H1 (cell line): ENCODE data around the gene CCT3. TPM values are rescaled to one million over a fixed set of nuclear protein-coding genes. Genes with fewer than 3 reads are reported as not detected.

Source experiments
- CTCF ChIA-PET: fragments of 300-600 bp; sonication (Branson Sonifier 250); formaldehyde crosslinking; loops from one replicate; lab custom pipeline; 2021; ENCODE audit not compliant: partially characterized antibody; lab: Charles Lee
- POLR2A ChIA-PET: fragments of 300-600 bp; sonication (Branson Sonifier 250); formaldehyde crosslinking; loops from one replicate; lab custom pipeline; 2021; ENCODE audit warnings: inconsistent platforms; ENCODE audit not compliant: partially characterized antibody; lab: Charles Lee
- DNase-seq, 2 experiments: peaks; one replicate each; pipeline versions ENCODE4 v3.0.0 to v3.0.0-alpha.2; 2010 to 2022; ENCODE audit warnings: low spot score in 2 of 2, low read depth in 1 of 2, mixed read lengths in 1 of 2
- FAIRE-seq: peaks from 2 replicates; lab custom pipeline; 2011; peaks lifted over from hg19 to GRCh38; lab: Jason Lieb, UNC
- H2AFZ ChIP-seq: 2 replicates; pipeline ENCODE4 v1.8.1; 2012; ENCODE audit warnings: low read length, inconsistent platforms
- H2AK5ac ChIP-seq: 2 replicates; pipeline ENCODE4 v1.6.1; 2013; ENCODE audit warnings: low read depth, low read length
- H2BK120ac ChIP-seq: replicated peaks from 2 replicates; pipeline ENCODE3; 2013; ENCODE audit warnings: low read depth, low read length, inconsistent platforms
- H2BK12ac ChIP-seq: 2 replicates; pipeline ENCODE4 v1.6.1; 2013; ENCODE audit warnings: low read depth, low read length
- H2BK15ac ChIP-seq: 2 replicates; pipeline ENCODE4 v1.6.1; 2013; ENCODE audit warnings: low read length
- H2BK20ac ChIP-seq: 2 replicates; pipeline ENCODE4 v1.6.1; 2013; ENCODE audit warnings: low read length
- H2BK5ac ChIP-seq: 2 replicates; pipeline ENCODE4 v1.6.1; 2013; ENCODE audit warnings: low read depth, low read length
- H3K14ac ChIP-seq: 2 replicates; pipeline ENCODE4 v1.6.1; 2013; ENCODE audit warnings: inconsistent platforms; ENCODE audit not compliant: insufficient read length
- H3K18ac ChIP-seq: 2 replicates; pipeline ENCODE4 v1.6.1; 2013; ENCODE audit warnings: low read length; ENCODE audit errors: extremely low read depth
- H3K23ac ChIP-seq: 2 replicates; pipeline ENCODE4 v1.6.1; 2013; ENCODE audit warnings: inconsistent platforms; ENCODE audit not compliant: insufficient read length
- H3K23me2 ChIP-seq: 2 replicates; pipeline ENCODE4 v1.6.1; 2013; ENCODE audit warnings: low read depth, low read length
- H3K27ac ChIP-seq: 2 replicates; pipeline ENCODE4 v1.6.1; 2011; ENCODE audit warnings: low read depth, low read length, inconsistent platforms
- H3K27me3 ChIP-seq, 4 experiments: replicated peaks in 1 of 4; 1 replicate in 1 of 4; 2 replicates in 3 of 4; pipeline versions ENCODE4 v1.6.1 to v1.8.1; 2011 to 2013; ENCODE audit warnings: low read length in 3 of 4, mild to moderate bottlenecking in 3 of 4, inconsistent platforms in 2 of 4, mixed read lengths in 2 of 4, moderate library complexity in 1 of 4; ENCODE audit not compliant: control insufficient read depth in 3 of 4, insufficient read depth in 3 of 4; ENCODE audit errors: extremely low read depth in 1 of 4
- H3K36me3 ChIP-seq, 4 experiments: 2 replicates each; pipeline versions ENCODE4 v1.6.1 to v1.8.1; 2011 to 2013; ENCODE audit warnings: mild to moderate bottlenecking in 4 of 4, low read length in 3 of 4, moderate library complexity in 2 of 4, control low read depth in 1 of 4, inconsistent platforms in 1 of 4; ENCODE audit not compliant: insufficient read depth in 4 of 4, control insufficient read depth in 2 of 4
- H3K4ac ChIP-seq: replicated peaks from 2 replicates; pipeline ENCODE3; 2013; ENCODE audit warnings: low read length, low read depth, mixed read lengths, inconsistent platforms; ENCODE audit not compliant: insufficient read length
- H3K4me1 ChIP-seq, 4 experiments: replicated peaks in 1 of 4; 1 replicate in 1 of 4; 2 replicates in 3 of 4; pipeline versions ENCODE4 v1.6.1 to v1.8.1; 2011 to 2013; ENCODE audit warnings: low read length in 3 of 4, inconsistent platforms in 2 of 4, mixed read lengths in 1 of 4; ENCODE audit not compliant: insufficient read depth in 4 of 4, control insufficient read depth in 3 of 4
- H3K4me2 ChIP-seq, 2 experiments: 2 replicates each; pipeline versions ENCODE4 v1.6.1 to v1.8.1; 2011 to 2013; ENCODE audit warnings: low read depth in 2 of 2, low read length in 2 of 2, control low read depth in 1 of 2, inconsistent platforms in 1 of 2, mild to moderate bottlenecking in 1 of 2; ENCODE audit not compliant: insufficient read depth in 1 of 2
- H3K4me3 ChIP-seq, 4 experiments: fragments of 200-600, 300-600 bp in 1 of 4; sonication (generic), shearing (Covaris generic), sonication (Bioruptor Twin) in 1 of 4; 2 replicates each; pipeline versions ENCODE4 v1.5.1 to v1.8.1; 2011 to 2016; ENCODE audit warnings: low read length in 4 of 4, low read depth in 3 of 4, control low read depth in 2 of 4, inconsistent platforms in 2 of 4, mild to moderate bottlenecking in 2 of 4, mixed read lengths in 1 of 4, moderate library complexity in 1 of 4; ENCODE audit not compliant: insufficient read depth in 2 of 4; ENCODE audit errors: extremely low read depth in 1 of 4
- H3K56ac ChIP-seq: replicated peaks from 2 replicates; pipeline ENCODE3; 2013; ENCODE audit warnings: low read depth, mild to moderate bottlenecking, mixed read lengths, low read length, inconsistent platforms; ENCODE audit not compliant: insufficient read length
- H3K79me1 ChIP-seq: 2 replicates; pipeline ENCODE4 v1.6.1; 2013; ENCODE audit warnings: low read depth, low read length, control low read depth
- H3K79me2 ChIP-seq, 2 experiments: 2 replicates each; pipeline versions ENCODE4 v1.6.1 to v1.8.1; 2012 to 2013; ENCODE audit warnings: low read length in 2 of 2, mild to moderate bottlenecking in 2 of 2, inconsistent platforms in 1 of 2; ENCODE audit not compliant: insufficient read depth in 2 of 2, control insufficient read depth in 1 of 2
- H3K9ac ChIP-seq, 4 experiments: replicated peaks in 1 of 4; 1 replicate in 1 of 4; 2 replicates in 3 of 4; pipeline versions ENCODE4 v1.6.1 to v1.8.1; 2011 to 2013; ENCODE audit warnings: low read depth in 3 of 4, low read length in 3 of 4, control low read depth in 2 of 4, mild to moderate bottlenecking in 2 of 4, moderate library complexity in 2 of 4, inconsistent platforms in 1 of 4; ENCODE audit errors: extremely low read depth in 1 of 4
- H3K9me3 ChIP-seq, 2 experiments: 2 replicates each; pipeline versions ENCODE4 v1.6.1 to v1.8.1; 2012 to 2013; ENCODE audit warnings: mild to moderate bottlenecking in 2 of 2, moderate library complexity in 2 of 2, control low read depth in 1 of 2, inconsistent platforms in 1 of 2, low read depth in 1 of 2, low read length in 1 of 2, mixed read lengths in 1 of 2; ENCODE audit not compliant: insufficient read depth in 2 of 2
- H4K20me1 ChIP-seq, 2 experiments: replicated peaks in 1 of 2; 2 replicates each; pipeline versions ENCODE3 to v1.8.1; 2011 to 2013; ENCODE audit warnings: inconsistent platforms in 2 of 2, low read length in 2 of 2, mild to moderate bottlenecking in 1 of 2; ENCODE audit not compliant: insufficient read depth in 2 of 2, control insufficient read depth in 1 of 2
- H4K5ac ChIP-seq: 2 replicates; pipeline ENCODE4 v1.6.1; 2013; ENCODE audit warnings: low read length, low read depth, mixed read lengths, inconsistent platforms; ENCODE audit not compliant: insufficient read length
- H4K8ac ChIP-seq: 2 replicates; pipeline ENCODE4 v1.8.0; 2013; ENCODE audit warnings: mild to moderate bottlenecking, moderate library complexity, low read length, inconsistent platforms; ENCODE audit not compliant: insufficient read depth; ENCODE audit errors: extremely low read depth
- H4K91ac ChIP-seq: replicated peaks from 2 replicates; pipeline ENCODE3; 2013; ENCODE audit warnings: low read length, mixed read lengths, inconsistent platforms; ENCODE audit not compliant: insufficient read length
- BCL11A ChIP-seq, 2 experiments: IDR thresholded peaks; one replicate each; pipeline ENCODE4 v1.6.1; 2011; ENCODE audit warnings: low read depth in 2 of 2, low read length in 2 of 2, mild to moderate bottlenecking in 2 of 2
- CHD2 ChIP-seq: IDR thresholded peaks from 2 replicates; pipeline ENCODE4 v1.6.1; 2012; ENCODE audit warnings: low read length, improper control_type of control experiment
- GABPA ChIP-seq: IDR thresholded peaks from 2 replicates; pipeline ENCODE4 v1.6.1; 2011; ENCODE audit warnings: mild to moderate bottlenecking, low read length, moderate library complexity, borderline replicate concordance; ENCODE audit not compliant: insufficient read depth
- JUND ChIP-seq: IDR thresholded peaks from 2 replicates; pipeline ENCODE4 v1.6.1; 2011; ENCODE audit warnings: mild to moderate bottlenecking, improper control_type of control experiment, low read length
- POLR2A ChIP-seq, 2 experiments: IDR thresholded peaks; 1 replicate in 1 of 2; 2 replicates in 1 of 2; pipeline ENCODE4 v1.6.1; 2011; ENCODE audit warnings: low read depth in 2 of 2, low read length in 2 of 2, mild to moderate bottlenecking in 2 of 2; ENCODE audit errors: control extremely low read depth in 1 of 2
- WGBS, 2 experiments: shearing (Covaris generic) in 1 of 2; methylation state at CpG; one replicate each; pipeline versions ENCODE4 v1.1.6 to v1.1.7; 2013 to 2015; ENCODE audit warnings: low lambda C conversion rate in 2 of 2, mixed read lengths in 2 of 2, inconsistent platforms in 1 of 2, low coverage in 1 of 2, missing lambda C conversion rate in 1 of 2; ENCODE audit not compliant: insufficient replicate concordance in 2 of 2, insufficient coverage in 1 of 2, insufficient read length in 1 of 2; ENCODE audit errors: extremely low coverage in 1 of 2, missing lambda C conversion rate in 1 of 2; 5-methylcytosine and 5-hydroxymethylcytosine counted together
- polyA plus RNA-seq, 7 experiments: library from polyadenylated mRNA; depleted of rRNA in 3 of 7; stranded (reverse) in 5 of 7; unstranded in 2 of 7; fragments of >200 nt in 5 of 7; fragments of 200-250 nt in 2 of 7; gene quantifications; 1 replicate in 5 of 7; 2 replicates in 1 of 7; 4 replicates in 1 of 7; pipeline versions ENCODE4 v1.2.1 to v1.2.3, GENCODE V29; 2011 to 2013; ENCODE audit warnings: missing spikeins in 2 of 7, mixed read lengths in 2 of 7
- total RNA-seq: library from RNA; stranded (reverse); fragmentation: NEBNext Ultra II Directional; extraction: Animal tissue kit (Norgen Biotek cat#: 25700); gene quantifications from 2 replicates; pipeline ENCODE4 v1.2.1, GENCODE V29; 2021

Gene CCT3
- total and polyA plus RNA-seq, 2 of the 8 experiments (the other 6 are each of a cell fraction or from before 2014, with no cell fraction given) = 431 to 480 TPM

DNA sequence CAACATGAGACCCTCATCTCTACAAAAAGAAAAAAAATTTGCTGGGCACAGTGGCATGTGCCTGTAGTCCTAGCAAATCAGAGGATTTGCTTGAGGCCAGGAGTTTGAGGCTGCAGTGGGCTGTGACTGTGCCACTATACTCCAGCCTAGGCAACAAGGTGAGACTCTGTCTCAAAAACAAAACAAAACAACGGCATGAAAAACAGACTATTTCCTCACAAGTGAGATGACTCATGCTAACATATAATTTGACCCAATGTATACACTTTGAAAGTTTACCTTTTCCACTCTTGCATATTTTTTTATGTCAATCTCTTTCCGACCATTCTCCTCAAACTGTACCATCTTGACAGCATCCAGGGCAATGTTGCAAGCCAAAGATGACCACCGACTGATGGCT, 17.5 kb downstream of the CCT3 start:
- Histone ChIP-seq H3K56ac (no peak overlapping the region), H3K4me2 (no peak overlapping the region), H3K27me3 (no peaks in the 10 kb centered on the region), H3K4me1 (no peaks in the 10 kb centered on the region), H3K4me3 (no peak overlapping the region), H3K9ac (no peak overlapping the region), H2BK120ac (no peak overlapping the region), H3K79me1 (no peaks in the 10 kb centered on the region), H4K91ac (no peak overlapping the region), H2AK5ac (no peak overlapping the region), H3K18ac (no peak overlapping the region), H4K8ac (no peak overlapping the region), H2BK5ac (no peak overlapping the region), H3K23ac (no peak overlapping the region), H3K27ac (no peak overlapping the region), H4K20me1 (peaks cover 0 to 4% of the 10 kb centered on the region in 2 experiments), H3K23me2 (no peaks in the 10 kb centered on the region), H3K4ac (no peak overlapping the region), H3K36me3 (peaks cover 58 to 97% (median 82%) of the 10 kb centered on the region in 4 experiments), H2AFZ (no peak overlapping the region), H3K9me3 (no peaks in the 10 kb centered on the region), H2BK15ac (no peak overlapping the region), H2BK12ac (no peak overlapping the region), H2BK20ac (no peak overlapping the region), H3K14ac (no peak overlapping the region), H3K79me2 (no peaks in the 10 kb centered on the region), H4K5ac (no peak overlapping the region)
- POLR2A ChIA-PET = interaction anchor here (1.2 to 3.9 kb wide), 5 partner anchors 9 to 108 kb away, joined by 3 to 16 read pairs (median 4); partner anchors contain the start of gene PMF1
- DNase-seq (no peak), FAIRE-seq (no peak)
- CTCF ChIA-PET = interaction anchor here (1.0 to 4.0 kb wide), 9 partner anchors 10 to 179 kb away, joined by 3 to 30 read pairs (median 7); partner anchors contain the start of gene SMG5
- 93 to 100% methylated on average over 1 to 3 of the region's 3 CpGs for WGBS, 2 experiments
- no peak for TF ChIP-seq POLR2A (IDR thresholded peaks at IDR 0.05; ENCODE audit: control extremely low read depth in 1 of 2, low read depth in 2 of 2, low read length in 2 of 2)
- no peak for TF ChIP-seq JUND
- TF ChIP-seq CHD2 = no peak
- no peak for TF ChIP-seq GABPA
- no peak for TF ChIP-seq BCL11A (IDR thresholded peaks at IDR 0.05; ENCODE audit: low read depth in 2 of 2, low read length in 2 of 2)
